Measurements from ENCODE around the gene KDM5A.
"Not testable (repeated sequence)": the region's sequence is repeated elsewhere in the genome, so short reads cannot be mapped to it uniquely, and the experiment has no call there.

Gene KDM5A

GRCh38 chr12:359091-359490 is 30.0 kb downstream of the KDM5A start:
- no peak overlapping the region for H3K4me3 ChIP-seq (ENCODE audit: low read depth, low read length)
- TF ChIP-seq, protein P1, sequence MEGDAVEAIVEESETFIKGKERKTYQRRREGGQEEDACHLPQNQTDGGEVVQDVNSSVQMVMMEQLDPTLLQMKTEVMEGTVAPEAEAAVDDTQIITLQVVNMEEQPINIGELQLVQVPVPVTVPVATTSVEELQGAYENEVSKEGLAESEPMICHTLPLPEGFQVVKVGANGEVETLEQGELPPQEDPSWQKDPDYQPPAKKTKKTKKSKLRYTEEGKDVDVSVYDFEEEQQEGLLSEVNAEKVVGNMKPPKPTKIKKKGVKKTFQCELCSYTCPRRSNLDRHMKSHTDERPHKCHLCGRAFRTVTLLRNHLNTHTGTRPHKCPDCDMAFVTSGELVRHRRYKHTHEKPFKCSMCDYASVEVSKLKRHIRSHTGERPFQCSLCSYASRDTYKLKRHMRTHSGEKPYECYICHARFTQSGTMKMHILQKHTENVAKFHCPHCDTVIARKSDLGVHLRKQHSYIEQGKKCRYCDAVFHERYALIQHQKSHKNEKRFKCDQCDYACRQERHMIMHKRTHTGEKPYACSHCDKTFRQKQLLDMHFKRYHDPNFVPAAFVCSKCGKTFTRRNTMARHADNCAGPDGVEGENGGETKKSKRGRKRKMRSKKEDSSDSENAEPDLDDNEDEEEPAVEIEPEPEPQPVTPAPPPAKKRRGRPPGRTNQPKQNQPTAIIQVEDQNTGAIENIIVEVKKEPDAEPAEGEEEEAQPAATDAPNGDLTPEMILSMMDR (IDR thresholded peaks at IDR 0.05; ENCODE audit: low read depth, low read length): no peak

GRCh38 chr12:356276-356988 is 32.7 kb downstream of the KDM5A start:
- TF ChIP-seq, protein P1 (IDR thresholded peaks at IDR 0.05; ENCODE audit: low read depth, low read length): no peak
- no peak overlapping the region for H3K4me3 ChIP-seq (ENCODE audit: low read depth, low read length)

GRCh38 chr12:351197-351596 is 37.9 kb downstream of the KDM5A start:
- not testable (repeated sequence) for H3K4me3 ChIP-seq (ENCODE audit: low read depth, low read length)

DNA sequence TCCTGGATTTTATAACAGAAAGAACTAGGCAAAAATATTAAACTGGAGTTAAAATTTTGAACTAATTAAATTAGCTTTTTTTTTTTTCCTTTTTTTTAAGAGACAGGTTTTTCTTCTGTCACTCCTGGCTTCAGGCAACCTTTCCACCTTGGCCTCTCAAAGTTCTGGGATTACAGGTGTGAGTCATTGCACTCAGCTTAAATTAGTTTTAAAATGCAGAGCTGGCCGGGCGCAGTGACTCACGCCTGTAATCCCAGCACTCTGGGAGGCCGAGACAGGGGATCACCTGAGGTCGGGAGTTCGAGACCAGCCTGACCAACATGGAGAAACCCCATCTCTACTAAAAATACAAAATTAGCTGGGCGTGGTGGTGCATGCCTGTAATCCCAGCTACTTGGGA is 39.5 kb downstream of the KDM5A start:
- not testable (repeated sequence) for H3K4me3 ChIP-seq (ENCODE audit: low read depth, low read length)

DNA sequence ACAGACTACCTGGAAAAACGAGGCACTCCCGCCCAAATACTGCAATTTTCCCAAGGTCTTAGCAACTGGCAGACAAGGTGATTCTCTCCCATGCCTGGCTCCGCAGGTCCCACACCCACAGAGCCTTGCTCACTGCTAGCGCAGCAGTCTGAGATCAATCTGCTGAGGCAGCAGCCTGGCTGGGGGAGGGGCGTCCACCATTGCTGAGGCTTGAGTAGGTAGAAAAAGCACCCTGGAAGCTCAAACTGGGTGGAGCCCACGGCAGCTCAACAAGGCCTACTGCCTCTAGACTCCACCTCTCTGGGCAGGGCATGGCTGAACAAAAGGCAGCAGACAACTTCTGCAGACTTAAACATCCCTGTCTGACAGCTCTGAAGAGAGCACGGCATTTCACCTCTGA is 46.1 kb downstream of the KDM5A start:
- not testable (repeated sequence) for H3K4me3 ChIP-seq (ENCODE audit: low read depth, low read length)

- H3K4me3 ChIP-seq (ENCODE audit: low read depth, low read length): no peak overlapping the region
- TF ChIP-seq, protein P1 (IDR thresholded peaks at IDR 0.05; ENCODE audit: low read depth, low read length): no peak
Observed at GRCh38 chr12:337039-337438, 52.1 kb downstream of the KDM5A start.

DNA sequence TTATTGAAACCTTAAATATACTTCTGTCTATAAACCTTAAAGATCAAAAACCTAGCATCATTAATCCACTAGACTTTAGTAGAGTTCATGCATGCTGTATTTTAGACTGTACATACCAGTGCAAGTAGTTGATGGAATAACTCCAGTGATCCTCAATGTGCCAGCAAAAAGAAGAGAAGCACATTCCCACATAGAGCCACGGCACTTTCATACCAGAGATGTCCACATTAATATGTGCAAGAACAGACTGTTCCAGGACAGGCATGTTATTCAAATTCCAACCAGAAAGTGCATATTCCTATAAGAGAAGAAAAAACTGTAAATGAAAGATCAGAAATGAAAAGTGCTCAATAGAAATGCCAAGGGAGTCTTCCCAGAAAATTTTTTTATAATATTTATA is 55.0 kb downstream of the KDM5A start:
- TF ChIP-seq, protein P1 (IDR thresholded peaks at IDR 0.05; ENCODE audit: low read depth, low read length): no peak
- H3K4me3 ChIP-seq (ENCODE audit: low read depth, low read length): no peak overlapping the region

GRCh38 chr12:332581-333205 is 56.4 kb downstream of the KDM5A start:
- TF ChIP-seq, protein P1 (IDR thresholded peaks at IDR 0.05; ENCODE audit: low read depth, low read length): no peak
- H3K4me3 ChIP-seq (ENCODE audit: low read depth, low read length): no peak overlapping the region

- TF ChIP-seq, protein P1 (IDR thresholded peaks at IDR 0.05; ENCODE audit: low read depth, low read length): no peak
Observed at GRCh38 chr12:331287-331686, 57.8 kb downstream of the KDM5A start.

More at GRCh38 chr12:331287-331686, 57.8 kb downstream of the KDM5A start:
- H3K4me3 ChIP-seq (ENCODE audit: low read depth, low read length): no peak overlapping the region

Data from WI38 (cell line).